PC-3 (cell line): ENCODE data around the gene SCAPER. TPM values are rescaled to one million over a fixed set of nuclear protein-coding genes. Genes with fewer than 3 reads are reported as not detected.

Source experiments
- ATAC-seq: fragments of 200-7000 bp; cut with Tn5 transposase; 2 replicates; pipeline ENCODE4 v1.9.1; 2020; ENCODE audit warnings: mild to moderate bottlenecking, moderate library complexity
- BruUV-seq: library from RNA; stranded (reverse); fragments of 400-500 nt; replicated peaks from 2 replicates; lab custom pipeline; 2021; lab: Mats Ljungman, UMichigan
- CTCF ChIA-PET: fragments of 300-600 bp; sonication (Branson Sonifier 250); formaldehyde crosslinking; loops from one replicate; lab custom pipeline; 2022; ENCODE audit warnings: antibody characterized with exemption; lab: Charles Lee
- POLR2A ChIA-PET: fragments of 300-600 bp; sonication (Branson Sonifier 250); formaldehyde crosslinking; loops from one replicate; lab custom pipeline; 2022; ENCODE audit warnings: antibody characterized with exemption; ENCODE audit not compliant: unreplicated experiment; lab: Charles Lee
- DNase-seq: peaks from one replicate; pipeline ENCODE4 v3.0.0-alpha.2; 2015
- H2AFZ ChIP-seq: fragments of 300-600 bp; sonication (generic); 2 replicates; pipeline ENCODE4 v1.6.0; 2016; ENCODE audit warnings: antibody characterized with exemption, low read length
- H3F3A ChIP-seq: fragments of 300-600 bp; sonication (generic); one replicate; pipeline ENCODE4 v1.6.0; 2017; ENCODE audit warnings: antibody characterized with exemption, low read length, control low read depth, mild to moderate bottlenecking; ENCODE audit not compliant: unreplicated experiment
- H3K27ac ChIP-seq: fragments of 300-600 bp; sonication (generic); 2 replicates; pipeline ENCODE4 v1.5.1; 2016; ENCODE audit warnings: mild to moderate bottlenecking, low read length
- H3K27me3 ChIP-seq: fragments of 300-600 bp; sonication (generic); 2 replicates; pipeline ENCODE4 v1.6.1; 2016; ENCODE audit warnings: low read length, mixed read lengths
- H3K36me3 ChIP-seq: fragments of 300-600 bp; sonication (generic); 2 replicates; pipeline ENCODE4 v1.6.1; 2016; ENCODE audit warnings: low read depth, mixed run types, low read length, mixed read lengths
- H3K4me1 ChIP-seq: fragments of 300-600 bp; sonication (generic); 2 replicates; pipeline ENCODE4 v1.5.1; 2016; ENCODE audit warnings: low read length; ENCODE audit not compliant: insufficient read depth
- H3K4me2 ChIP-seq: fragments of 300-600 bp; sonication (generic); 2 replicates; pipeline ENCODE4 v1.6.0; 2016; ENCODE audit warnings: low read length
- H3K4me3 ChIP-seq: fragments of 300-600 bp; sonication (generic); 2 replicates; pipeline ENCODE4 v1.5.1; 2016; ENCODE audit warnings: mild to moderate bottlenecking, low read length, mixed read lengths
- H3K79me2 ChIP-seq: fragments of 300-600 bp; sonication (generic); 2 replicates; pipeline ENCODE4 v1.6.1; 2017; ENCODE audit warnings: low read length, mixed read lengths
- H3K9ac ChIP-seq: fragments of 300-600 bp; sonication (generic); 2 replicates; pipeline ENCODE4 v1.6.0; 2016; ENCODE audit warnings: mild to moderate bottlenecking, low read length
- H3K9me2 ChIP-seq: fragments of 300-600 bp; sonication (generic); replicated peaks from 2 replicates; pipeline ENCODE4 v1.6.1; 2016; ENCODE audit warnings: mixed run types, low read length, mixed read lengths
- H3K9me3 ChIP-seq: fragments of 300-600 bp; sonication (generic); 2 replicates; pipeline ENCODE4 v1.6.1; 2016; ENCODE audit warnings: low read length, mixed read lengths
- H4K20me1 ChIP-seq: fragments of 300-600 bp; sonication (generic); 2 replicates; pipeline ENCODE4 v1.6.1; 2016; ENCODE audit warnings: low read length, mixed read lengths
- EZH2 ChIP-seq: fragments of 300-600 bp; sonication (generic); IDR thresholded peaks from one replicate; pipeline ENCODE4 v1.6.1; 2017; ENCODE audit warnings: antibody characterized with exemption, mild to moderate bottlenecking, low read length; ENCODE audit not compliant: unreplicated experiment
- EZH2phosphoT487 ChIP-seq: fragments of 300-600 bp; sonication (generic); IDR thresholded peaks from 2 replicates; pipeline ENCODE4 v1.6.1; 2018; ENCODE audit warnings: mild to moderate bottlenecking, antibody characterized with exemption, low read length, borderline replicate concordance
- intact Hi-C: fragments of 100-400 bp; cut with micrococcal nuclease; formaldehyde crosslinking; loops from 2 replicates; pipeline ENCODE4 v1.9.0; 2023
- total RNA-seq: library from RNA; depleted of rRNA; stranded (reverse); fragments of >200 nt; gene quantifications from 2 replicates; pipeline ENCODE4 v1.2.3, GENCODE V29; 2014
- TF ChIP-seq, protein P1 (sequence below): fragments of 300-600 bp; sonication (generic); conservative IDR thresholded peaks from 2 replicates; pipeline ENCODE4 v1.5.1; 2017; ENCODE audit warnings: antibody characterized with exemption, low read depth, mild to moderate bottlenecking, low read length

The SCAPER gene
- total RNA-seq, 1 experiment from 2014 or later: 6.0 TPM

GRCh38 chr15:76347482-76348055 lies 557.6 kb downstream of the SCAPER start:
- H3K27ac ChIP-seq: no peak overlapping the region
- no peaks in the 10 kb centered on the region for H3F3A ChIP-seq
- no peak overlapping the region for H3K4me3 ChIP-seq
- TF ChIP-seq EZH2 (no peak), EZH2phosphoT487 (no peak)
- TF ChIP-seq, protein P1, sequence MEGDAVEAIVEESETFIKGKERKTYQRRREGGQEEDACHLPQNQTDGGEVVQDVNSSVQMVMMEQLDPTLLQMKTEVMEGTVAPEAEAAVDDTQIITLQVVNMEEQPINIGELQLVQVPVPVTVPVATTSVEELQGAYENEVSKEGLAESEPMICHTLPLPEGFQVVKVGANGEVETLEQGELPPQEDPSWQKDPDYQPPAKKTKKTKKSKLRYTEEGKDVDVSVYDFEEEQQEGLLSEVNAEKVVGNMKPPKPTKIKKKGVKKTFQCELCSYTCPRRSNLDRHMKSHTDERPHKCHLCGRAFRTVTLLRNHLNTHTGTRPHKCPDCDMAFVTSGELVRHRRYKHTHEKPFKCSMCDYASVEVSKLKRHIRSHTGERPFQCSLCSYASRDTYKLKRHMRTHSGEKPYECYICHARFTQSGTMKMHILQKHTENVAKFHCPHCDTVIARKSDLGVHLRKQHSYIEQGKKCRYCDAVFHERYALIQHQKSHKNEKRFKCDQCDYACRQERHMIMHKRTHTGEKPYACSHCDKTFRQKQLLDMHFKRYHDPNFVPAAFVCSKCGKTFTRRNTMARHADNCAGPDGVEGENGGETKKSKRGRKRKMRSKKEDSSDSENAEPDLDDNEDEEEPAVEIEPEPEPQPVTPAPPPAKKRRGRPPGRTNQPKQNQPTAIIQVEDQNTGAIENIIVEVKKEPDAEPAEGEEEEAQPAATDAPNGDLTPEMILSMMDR: no peak
- BruUV-seq: no TSS peak
- H3K9ac ChIP-seq: no peak overlapping the region
- intact Hi-C loops: loop anchor here (5.0 kb wide), 1 partner anchor 40 kb away; no protein-coding TSS in a partner anchor
- ChIA-PET POLR2A (no interaction called here), CTCF (no interaction called here)
- H2AFZ ChIP-seq: no peak overlapping the region
- H3K4me2 ChIP-seq: no peak overlapping the region
- no peaks in the 10 kb centered on the region for H3K27me3 ChIP-seq
- no peaks in the 10 kb centered on the region for H3K9me2 ChIP-seq
- H3K36me3 ChIP-seq: no peaks in the 10 kb centered on the region
- DNase-seq: no peak
- no peak for ATAC-seq
- H4K20me1 ChIP-seq: no peaks in the 10 kb centered on the region
- H3K79me2 ChIP-seq: 0 out of 2 replicates have a peak, but pooled peaks cover 4% of the 10 kb centered on the region
- peaks cover 33% of the 10 kb centered on the region for H3K4me1 ChIP-seq
- no peaks in the 10 kb centered on the region for H3K9me3 ChIP-seq

DNA sequence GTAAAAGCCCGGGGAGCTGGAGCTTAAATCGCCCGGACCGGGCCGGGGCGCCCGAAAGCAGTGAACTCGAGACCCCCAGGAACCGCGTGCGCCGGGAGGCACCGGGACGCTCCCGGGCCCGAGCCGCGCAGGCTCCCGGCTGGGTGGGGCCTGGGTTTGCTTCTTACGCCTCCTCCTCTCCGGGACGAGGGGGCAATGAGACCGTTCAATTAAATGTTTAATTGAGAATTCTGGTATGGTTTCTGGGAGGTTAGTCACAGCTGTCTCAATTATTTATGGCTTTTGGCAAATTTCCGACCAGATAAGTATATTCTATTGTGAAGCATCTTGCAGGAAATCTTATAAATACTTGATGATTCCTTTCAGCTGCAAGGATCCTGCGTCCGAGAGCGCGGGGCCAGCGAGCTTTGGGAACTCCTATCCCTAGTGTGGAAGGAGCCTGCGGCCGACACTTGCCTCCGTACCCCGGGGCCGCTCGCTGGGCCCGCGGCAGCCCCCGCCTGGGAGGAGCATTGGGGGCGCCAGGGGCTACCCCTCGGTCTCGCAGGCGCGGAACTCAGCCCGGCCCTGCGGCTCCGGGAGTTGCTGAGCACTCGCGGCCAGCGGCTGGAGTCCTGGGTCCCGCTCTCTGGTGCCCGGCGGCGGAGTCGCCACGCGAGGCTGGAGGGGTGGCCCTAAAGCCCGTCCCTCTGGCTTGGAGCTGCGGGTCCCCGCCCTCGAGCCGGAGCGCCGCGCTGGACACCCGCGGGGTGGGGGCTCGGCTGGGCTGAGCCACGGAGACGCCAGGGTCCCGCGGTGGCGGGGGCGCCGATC lies 558.3 kb downstream of the SCAPER start:
- ATAC-seq: peak; percentile 54
- ChIA-PET CTCF (interaction anchor here (0.9 kb wide), 1 partner anchor 34 kb away, joined by 3 read pairs; no protein-coding TSS in a partner anchor), POLR2A (no interaction called here)
- peak overlapping the region; percentile 96 for H2AFZ ChIP-seq
- no peaks in the 10 kb centered on the region for H3K9me3 ChIP-seq
- H3K4me1 ChIP-seq: peaks cover 33% of the 10 kb centered on the region
- no peaks in the 10 kb centered on the region for H3K27me3 ChIP-seq
- H3K4me3 ChIP-seq: peak overlapping the region; percentile 87
- peak overlapping the region; percentile 85 for H3K9ac ChIP-seq
- 0 out of 2 replicates have a peak, but pooled peaks cover 4% of the 10 kb centered on the region for H3K79me2 ChIP-seq
- no peaks in the 10 kb centered on the region for H3F3A ChIP-seq
- intact Hi-C loops: loop anchor here (5.0 kb wide), 1 partner anchor 40 kb away; no protein-coding TSS in a partner anchor
- no TSS peak for BruUV-seq
- TF ChIP-seq EZH2phosphoT487: no peak
- TF ChIP-seq, protein P1: no peak
- TF ChIP-seq EZH2: no peak
- no peaks in the 10 kb centered on the region for H3K9me2 ChIP-seq
- peak; percentile 71 for DNase-seq
- peak overlapping the region; percentile 47 for H3K27ac ChIP-seq
- H3K4me2 ChIP-seq: peak overlapping the region; percentile 99
- no peaks in the 10 kb centered on the region for H3K36me3 ChIP-seq
- H4K20me1 ChIP-seq: no peaks in the 10 kb centered on the region
